GM12874 (cell line): ENCODE measurements around the gene ATG12.

ENCODE experiments used
- CTCF ChIP-seq: IDR thresholded peaks from 2 replicates; pipeline ENCODE4 v1.5.1; 2011; ENCODE audit warnings: low read depth, mild to moderate bottlenecking, control low read depth, low read length, moderate library complexity; ENCODE audit not compliant: insufficient read depth

ATG12 gene

GRCh38 chr5:115838885-115839518 lies 2.4 kb downstream of the ATG12 start:
- peak; percentile 28; the same call in 1 of the 2 replicates for TF ChIP-seq CTCF

- no peak for TF ChIP-seq CTCF
Observed at GRCh38 chr5:115835481-115835880, 5.9 kb downstream of the ATG12 start.

- peak; percentile 56; the same call in 1 of the 2 replicates for TF ChIP-seq CTCF
Observed at GRCh38 chr5:115831163-115831768, 10.1 kb downstream of the ATG12 start.

GRCh38 chr5:115829913-115830312 lies 11.5 kb downstream of the ATG12 start:
- TF ChIP-seq CTCF, result no peak

GRCh38 chr5:115825948-115826347 lies 15.4 kb downstream of the ATG12 start:
- no peak for TF ChIP-seq CTCF

- no peak for TF ChIP-seq CTCF
Observed at GRCh38 chr5:115820846-115821245, 20.5 kb downstream of the ATG12 start.

GRCh38 chr5:115818821-115819220 lies 22.5 kb downstream of the ATG12 start:
- TF ChIP-seq CTCF, result no peak
